Globus pallidus (tissue), 1 donor: ENCODE measurements around the gene PUM2.
"Not testable (repeated sequence)": the region's sequence is repeated elsewhere in the genome, so short reads cannot be mapped to it uniquely, and the experiment has no call there.

Experiments
- DNase-seq: peaks from one replicate; pipeline ENCODE4 v3.0.0-alpha.2; 2015; ENCODE audit warnings: low spot score

Gene PUM2

GRCh38 chr2:20288642-20289340 lies 61.9 kb downstream of the PUM2 start:
- DNase-seq: no peak

GRCh38 chr2:20282916-20283592 lies 67.6 kb downstream of the PUM2 start:
- DNase-seq: peak; percentile 88

DNA sequence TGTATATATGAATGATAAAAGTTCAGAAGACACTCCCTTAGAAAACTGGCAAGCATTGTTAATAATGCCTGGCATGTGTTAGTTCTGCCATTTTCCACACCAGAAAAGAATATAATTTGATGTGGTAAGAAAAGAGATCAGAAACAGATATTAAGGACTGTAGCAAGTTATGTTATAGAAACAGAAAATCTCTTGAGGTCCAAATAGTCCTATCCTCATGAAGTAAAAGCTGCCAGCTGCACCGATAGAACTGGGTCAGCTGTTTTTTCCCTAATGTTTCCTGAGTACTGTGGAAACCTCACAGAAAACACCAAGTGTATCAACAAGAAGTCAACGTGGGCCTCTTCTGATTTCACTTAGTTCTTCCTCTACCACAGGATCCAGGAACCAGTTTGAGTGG lies 68.8 kb downstream of the PUM2 start:
- no peak for DNase-seq

GRCh38 chr2:20273042-20273441 lies 77.6 kb downstream of the PUM2 start:
- DNase-seq: no peak

- DNase-seq: not testable (repeated sequence)
Measured at GRCh38 chr2:20268317-20268716, 82.3 kb downstream of the PUM2 start.

DNA sequence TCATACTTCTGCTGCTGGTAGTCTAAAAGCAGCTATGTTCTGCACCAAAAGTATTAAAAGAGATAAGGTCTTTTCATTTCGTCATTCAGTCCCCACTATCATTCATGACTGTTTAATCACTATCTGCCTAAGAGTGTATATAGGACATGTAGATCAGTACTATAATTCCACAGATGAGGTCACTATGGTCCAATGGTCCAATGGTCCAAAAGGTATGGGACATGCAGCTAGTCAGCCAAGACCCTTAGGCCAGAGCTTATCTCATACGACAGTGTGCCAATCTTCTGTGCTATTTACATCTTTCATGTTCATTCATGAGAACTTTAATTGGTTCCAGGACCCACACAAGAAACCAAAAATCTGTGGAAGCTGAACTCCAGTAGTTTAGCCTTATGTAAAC lies 83.1 kb downstream of the PUM2 start:
- no peak for DNase-seq

- no peak for DNase-seq
Measured at GRCh38 chr2:20264629-20265028, 86.0 kb downstream of the PUM2 start.

GRCh38 chr2:20257411-20257810 lies 93.2 kb downstream of the PUM2 start:
- no peak for DNase-seq

DNA sequence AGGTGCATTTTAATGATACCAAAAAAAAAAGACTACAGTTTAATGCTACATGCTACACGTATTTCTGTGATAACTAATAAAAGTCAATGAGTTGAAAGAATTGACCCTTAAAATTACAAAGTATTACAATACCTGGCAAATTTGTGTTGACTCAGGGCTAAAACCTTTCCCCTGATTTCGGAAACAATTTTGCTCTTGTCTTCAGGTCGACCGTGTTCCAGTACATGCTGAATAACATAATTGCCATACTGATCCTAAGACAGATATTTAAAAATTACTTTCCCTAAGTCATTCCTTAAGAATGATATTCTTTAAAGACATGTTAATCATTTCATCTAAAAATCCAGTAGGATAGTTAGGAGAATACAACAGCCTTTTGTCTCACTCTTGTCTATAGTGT lies 95.9 kb downstream of the PUM2 start:
- DNase-seq: no peak

DNA sequence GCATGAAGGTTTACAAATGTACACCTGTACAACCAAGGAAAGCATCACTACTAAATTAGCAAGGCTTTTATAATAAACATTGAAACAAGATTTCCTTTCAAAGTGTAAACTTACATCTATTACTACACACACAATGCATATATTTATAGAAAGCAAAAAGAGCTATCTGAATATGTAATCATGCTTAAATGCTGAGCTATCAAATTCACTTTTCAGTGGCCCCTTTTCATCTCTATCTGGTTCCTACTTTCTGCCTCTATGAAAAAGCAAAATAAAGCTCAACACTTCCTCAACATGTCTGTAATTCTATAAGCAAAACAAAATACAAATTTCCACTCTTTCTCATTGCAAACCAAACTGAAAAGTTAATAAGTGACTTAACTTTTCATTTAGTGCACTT lies 100.2 kb downstream of the PUM2 start:
- no peak for DNase-seq

DNA sequence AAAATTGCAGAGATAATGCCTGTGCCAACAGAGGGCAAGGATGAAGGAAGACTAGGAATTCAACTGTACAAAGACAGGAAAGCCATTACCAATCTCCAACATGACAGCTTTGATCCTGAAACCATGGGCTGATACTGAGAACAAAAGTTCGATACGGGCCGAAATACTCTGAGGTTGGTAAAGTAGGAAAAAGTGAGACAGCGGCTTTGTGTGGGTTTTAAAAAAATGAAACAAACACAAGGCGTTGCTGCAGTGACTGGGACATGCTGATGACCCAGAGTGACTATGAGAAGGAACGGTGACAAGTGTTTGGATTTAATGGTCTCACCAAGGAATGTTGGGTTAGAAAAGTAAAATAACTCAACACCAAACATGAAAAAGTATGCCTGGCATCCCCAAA lies 101.5 kb downstream of the PUM2 start:
- DNase-seq: no peak

DNA sequence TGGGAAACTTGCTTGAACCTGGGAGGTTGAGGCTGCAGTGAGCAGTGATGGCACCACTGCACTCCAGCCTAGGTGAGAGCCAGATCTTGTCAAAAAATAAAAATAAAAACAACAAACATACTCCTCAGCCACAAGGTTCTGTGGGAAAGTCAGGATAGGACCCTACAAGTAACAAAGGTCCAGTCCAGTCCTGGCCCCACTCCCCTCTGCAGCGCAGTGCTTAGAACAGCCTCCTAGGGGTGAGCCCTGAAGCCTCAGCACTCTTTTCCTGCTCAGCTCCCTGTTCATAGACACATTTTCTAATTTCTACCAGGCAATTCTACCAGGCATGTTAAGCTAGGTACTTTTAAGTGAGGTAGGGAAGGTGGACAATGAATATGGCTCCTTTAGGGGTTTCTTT lies 103.6 kb downstream of the PUM2 start:
- no peak for DNase-seq

DNA sequence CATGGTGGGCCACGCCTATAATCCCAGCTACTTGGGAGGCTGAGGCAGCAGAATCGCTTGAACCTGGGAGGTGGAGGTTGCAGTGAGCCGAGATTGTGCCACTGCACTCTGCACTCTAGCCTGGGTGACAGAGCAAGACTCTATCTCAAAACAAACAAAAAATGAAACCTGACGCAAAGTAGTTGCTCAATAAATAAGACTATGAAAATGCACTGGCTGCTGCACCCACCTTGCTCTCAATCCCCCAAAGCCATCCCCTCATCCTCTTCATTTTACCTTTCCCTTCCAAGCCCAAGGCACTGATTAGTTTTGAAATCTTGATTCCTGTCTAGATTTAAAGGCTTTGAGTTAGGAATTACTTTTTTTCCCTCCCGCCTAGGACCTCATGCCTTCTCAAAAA lies 107.0 kb downstream of the PUM2 start:
- DNase-seq: not testable (repeated sequence)

GRCh38 chr2:20242727-20243377 lies 107.8 kb downstream of the PUM2 start:
- DNase-seq: no peak

- no peak for DNase-seq
Measured at GRCh38 chr2:20241973-20242726, 108.5 kb downstream of the PUM2 start.

- DNase-seq: peak; percentile 54
Measured at GRCh38 chr2:20240291-20240690, 110.4 kb downstream of the PUM2 start.

GRCh38 chr2:20236496-20236895 lies 114.1 kb downstream of the PUM2 start:
- DNase-seq: no peak

DNA sequence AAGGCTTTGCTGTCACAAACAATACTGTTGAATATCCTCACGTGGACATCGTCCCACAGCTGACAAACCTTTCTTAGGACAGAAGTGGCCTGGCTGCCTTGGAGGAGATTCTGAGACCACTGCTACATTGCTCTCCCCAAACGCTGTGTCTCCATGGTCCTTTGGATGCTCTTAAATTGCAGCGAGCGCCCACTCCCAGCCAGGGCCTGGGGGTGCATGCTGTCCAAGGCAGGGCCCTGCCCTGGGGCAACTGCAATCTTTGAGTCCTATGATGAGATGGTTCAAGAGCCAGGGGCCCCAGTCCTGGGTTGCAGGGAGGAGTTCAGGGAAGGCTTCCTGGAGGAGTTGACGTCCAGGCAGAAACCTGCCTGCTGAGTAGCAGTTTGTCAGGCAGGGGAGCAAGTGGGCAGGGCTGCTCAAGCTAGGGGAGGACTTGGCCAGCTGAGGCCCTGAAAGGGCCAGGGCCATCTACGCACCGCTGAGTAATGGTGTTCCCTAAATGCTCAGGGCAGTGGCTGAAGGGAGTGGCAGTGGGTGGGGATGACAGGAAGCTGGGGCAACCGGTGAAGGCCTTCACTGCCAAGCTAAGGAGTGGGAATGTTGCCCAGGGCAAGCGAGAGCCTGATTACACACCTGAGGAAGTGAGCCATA lies 114.9 kb downstream of the PUM2 start:
- no peak for DNase-seq

DNA sequence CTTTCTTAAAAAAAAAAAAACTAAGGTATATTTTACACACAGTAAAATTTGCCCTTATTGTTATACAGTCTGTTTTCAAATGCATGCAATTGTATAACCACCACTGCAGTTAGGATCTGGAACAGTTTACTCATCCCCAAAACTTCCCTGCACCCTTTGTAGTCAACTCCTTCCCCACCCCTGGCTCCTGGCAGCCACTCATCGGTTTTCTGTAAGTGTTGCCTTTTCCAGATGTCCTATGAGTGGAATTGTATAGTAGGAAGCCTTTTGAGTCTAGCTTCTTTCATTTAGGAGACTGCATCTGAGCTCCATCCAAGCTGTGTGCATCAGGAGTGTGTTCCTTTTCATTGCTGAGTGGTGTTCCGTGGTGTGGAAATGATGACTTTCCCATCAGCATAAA lies 116.0 kb downstream of the PUM2 start:
- not testable (repeated sequence) for DNase-seq

GRCh38 chr2:20232837-20233207 lies 117.8 kb downstream of the PUM2 start:
- no peak for DNase-seq

GRCh38 chr2:20231598-20232026 lies 119.0 kb downstream of the PUM2 start:
- no peak for DNase-seq

DNA sequence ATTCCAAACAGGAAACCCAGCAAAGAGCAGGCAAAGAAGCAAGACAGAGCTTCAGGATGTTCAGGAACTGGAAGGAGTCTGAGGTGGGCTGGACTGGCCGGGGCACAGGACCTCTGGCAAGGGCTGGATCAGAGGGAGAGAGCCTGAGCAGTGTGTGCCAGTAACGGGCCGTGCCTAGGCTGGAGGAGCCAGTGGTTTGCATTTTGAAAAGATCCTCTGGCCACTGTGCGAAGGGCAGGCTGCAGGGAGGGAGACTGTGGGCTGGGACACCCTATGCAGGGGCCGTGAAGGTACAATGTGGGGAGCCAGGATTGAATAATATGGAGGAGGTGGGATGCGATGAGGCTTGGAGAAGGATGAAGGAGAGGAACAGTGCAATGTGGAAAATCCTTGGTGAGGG lies 119.5 kb downstream of the PUM2 start:
- no peak for DNase-seq
